GM12878 (cell line): Measurements from ENCODE around the gene GNG3. TPM values are rescaled to one million over a fixed set of nuclear protein-coding genes. Genes with fewer than 3 reads are reported as not detected.

Source experiments
- ATAC-seq: fragments of 200-7000 bp; cut with Tn5 transposase; 3 replicates; pipeline ENCODE4 v1.9.1; 2020; ENCODE audit warnings: mild to moderate bottlenecking, moderate library complexity
- BruUV-seq: library from RNA; stranded (reverse); fragments of 400-500 nt; replicated peaks from 2 replicates; lab custom pipeline; 2021; lab: Mats Ljungman, UMichigan
- CTCF ChIA-PET: fragments of 300-600 bp; sonication (Branson Sonifier 250); formaldehyde crosslinking; extraction: SDS; loops from one replicate; lab custom pipeline; 2021; ENCODE audit warnings: inconsistent platforms; lab: Yijun Ruan, JAX
- POLR2A ChIA-PET: fragments of 350-600 bp; formaldehyde crosslinking; extraction: SDS; loops from one replicate; lab custom pipeline; 2021; ENCODE audit warnings: inconsistent platforms; lab: Charles Lee
- RAD21 ChIA-PET: fragments of 300-600 bp; sonication (Branson Sonifier 250); formaldehyde crosslinking; loops from one replicate; lab custom pipeline; 2023; ENCODE audit warnings: antibody characterized with exemption; ENCODE audit not compliant: unreplicated experiment; lab: Charles Lee
- SMC1A ChIA-PET: fragments of 300-600 bp; sonication (Branson Sonifier 250); formaldehyde crosslinking; loops from one replicate; lab custom pipeline; 2023; ENCODE audit not compliant: unreplicated experiment, uncharacterized antibody; lab: Charles Lee
- DNase-seq: peaks from one replicate; pipeline ENCODE4 v3.0.0-alpha.2; 2011; ENCODE audit warnings: low read depth, low spot score
- FAIRE-seq: peaks from 3 replicates; lab custom pipeline; 2011; peaks lifted over from hg19 to GRCh38; lab: Jason Lieb, UNC
- H2AFZ ChIP-seq: 2 replicates; pipeline ENCODE4 v1.6.0; 2011; ENCODE audit warnings: low read depth, low read length, control low read depth; ENCODE audit not compliant: control insufficient read depth
- H3K27ac ChIP-seq: 2 replicates; pipeline ENCODE4 v1.5.1; 2011; ENCODE audit warnings: control low read depth; ENCODE audit not compliant: control insufficient read depth, insufficient read depth
- H3K27me3 ChIP-seq, 2 experiments: replicated peaks in 1 of 2; 2 replicates each; pipeline versions ENCODE4 v1.6.0 to v1.6.1; 2011; ENCODE audit warnings: low read length in 1 of 2; ENCODE audit not compliant: control insufficient read depth in 2 of 2, insufficient read depth in 2 of 2
- H3K36me3 ChIP-seq, 2 experiments: 2 replicates each; pipeline ENCODE4 v1.5.1; 2011; ENCODE audit warnings: low read length in 1 of 2; ENCODE audit not compliant: control insufficient read depth in 2 of 2, insufficient read depth in 2 of 2
- H3K4me1 ChIP-seq: 2 replicates; pipeline ENCODE4 v1.6.1; 2011; ENCODE audit warnings: mild to moderate bottlenecking, low read length, moderate library complexity, mixed read lengths; ENCODE audit not compliant: control insufficient read depth, insufficient read depth
- H3K4me2 ChIP-seq: 2 replicates; pipeline ENCODE4 v1.6.0; 2011; ENCODE audit warnings: control low read depth; ENCODE audit not compliant: control insufficient read depth, insufficient read depth
- H3K4me3 ChIP-seq: fragments of 200-600 bp; sonication (generic); 2 replicates; pipeline ENCODE4 v1.5.1; 2016
- H3K79me2 ChIP-seq: 2 replicates; pipeline ENCODE4 v1.6.0; 2011; ENCODE audit warnings: low read length; ENCODE audit not compliant: control insufficient read depth, insufficient read depth
- H3K9ac ChIP-seq: 2 replicates; pipeline ENCODE4 v1.8.0; 2011; ENCODE audit warnings: low read length, control low read depth, mixed read lengths; ENCODE audit not compliant: control insufficient read depth, insufficient read depth
- H3K9me3 ChIP-seq: replicated peaks from 3 replicates; pipeline ENCODE4 v1.5.1; 2011; ENCODE audit warnings: mild to moderate bottlenecking, low read length; ENCODE audit not compliant: control insufficient read depth, insufficient read depth
- H4K20me1 ChIP-seq: 2 replicates; pipeline ENCODE4 v1.6.0; 2011; ENCODE audit not compliant: control insufficient read depth, insufficient read depth
- ATF7 ChIP-seq: fragments of 450-650 bp; IDR thresholded peaks from 2 replicates; pipeline ENCODE4 v1.6.1; 2016; ENCODE audit warnings: low read depth, mild to moderate bottlenecking
- BMI1 ChIP-seq: fragments of 450-650 bp; IDR thresholded peaks from 2 replicates; pipeline ENCODE4 v1.6.1; 2016; ENCODE audit warnings: mild to moderate bottlenecking, moderate library complexity, borderline replicate concordance
- DPF2 ChIP-seq: fragments of 450-650 bp; IDR thresholded peaks from 2 replicates; pipeline ENCODE4 v1.6.1; 2017; ENCODE audit warnings: mild to moderate bottlenecking
- HCFC1 ChIP-seq: fragments of 150-350 bp; IDR thresholded peaks from 2 replicates; pipeline ENCODE4 v1.6.1; 2014; ENCODE audit warnings: low read length
- KAT2A ChIP-seq: conservative IDR thresholded peaks from 2 replicates; pipeline ENCODE4 v1.6.1; 2011; ENCODE audit warnings: low read depth, low read length; ENCODE audit not compliant: control insufficient read depth
- LARP7 ChIP-seq: fragments of 450-650 bp; IDR thresholded peaks from 2 replicates; pipeline ENCODE4 v1.6.1; 2017; ENCODE audit warnings: mild to moderate bottlenecking
- MEF2A ChIP-seq: IDR thresholded peaks from 2 replicates; pipeline ENCODE4 v1.6.1; 2011; ENCODE audit warnings: low read depth, mild to moderate bottlenecking, low read length, moderate library complexity; ENCODE audit not compliant: insufficient read depth
- MEF2B ChIP-seq: fragments of 450-650 bp; IDR thresholded peaks from 2 replicates; pipeline ENCODE4 v1.6.1; 2018; ENCODE audit warnings: mild to moderate bottlenecking, moderate library complexity; ENCODE audit not compliant: partially characterized antibody, poor library complexity, severe bottlenecking
- NFYB ChIP-seq: IDR thresholded peaks from 2 replicates; pipeline ENCODE4 v1.6.1; 2011; ENCODE audit warnings: low read depth, mild to moderate bottlenecking, low read length, improper control_type of control experiment, moderate library complexity; ENCODE audit not compliant: insufficient read depth
- NR2C2 ChIP-seq: IDR thresholded peaks from 2 replicates; pipeline ENCODE4 v1.6.1; 2011; ENCODE audit warnings: borderline replicate concordance, low read depth; ENCODE audit not compliant: control insufficient read depth, insufficient read length
- NR2F1 ChIP-seq: fragments of 450-650 bp; conservative IDR thresholded peaks from 2 replicates; pipeline ENCODE4 v1.6.1; 2017; ENCODE audit warnings: mild to moderate bottlenecking
- POLR2A ChIP-seq: IDR thresholded peaks from 2 replicates; pipeline ENCODE4 v1.6.1; 2011; ENCODE audit warnings: low read depth, mild to moderate bottlenecking, low read length
- RUNX3 ChIP-seq: IDR thresholded peaks from 2 replicates; pipeline ENCODE4 v1.6.1; 2012; ENCODE audit warnings: low read length, inconsistent platforms
- SMAD1 ChIP-seq: fragments of 450-650 bp; IDR thresholded peaks from 2 replicates; pipeline ENCODE4 v1.6.1; 2018; ENCODE audit warnings: mild to moderate bottlenecking, low read depth; ENCODE audit not compliant: partially characterized antibody
- STAT1 ChIP-seq: fragments of 450-650 bp; conservative IDR thresholded peaks from 2 replicates; pipeline ENCODE4 v1.6.1; 2014; ENCODE audit warnings: antibody characterized with exemption, mild to moderate bottlenecking
- SUPT20H ChIP-seq: IDR thresholded peaks from 2 replicates; pipeline ENCODE4 v1.6.1; 2011; ENCODE audit warnings: low read depth, mild to moderate bottlenecking, low read length, moderate library complexity, borderline replicate concordance; ENCODE audit not compliant: control insufficient read depth
- SUZ12 ChIP-seq: fragments of 200-600 bp; sonication (generic); IDR thresholded peaks from one replicate; pipeline ENCODE4 v1.6.1; 2018; ENCODE audit warnings: antibody characterized with exemption, mild to moderate bottlenecking; ENCODE audit not compliant: unreplicated experiment
- TARDBP ChIP-seq: IDR thresholded peaks from 2 replicates; pipeline ENCODE4 v1.6.1; 2016; ENCODE audit warnings: borderline replicate concordance
- TBL1XR1 ChIP-seq: IDR thresholded peaks from 2 replicates; pipeline ENCODE4 v1.6.1; 2012; ENCODE audit warnings: low read depth, low read length, improper control_type of control experiment
- USF1 ChIP-seq: IDR thresholded peaks from 2 replicates; pipeline ENCODE4 v1.6.1; 2011; ENCODE audit warnings: borderline replicate concordance, low read depth, mild to moderate bottlenecking, moderate library complexity, mixed read lengths, low read length; ENCODE audit not compliant: insufficient read depth; ENCODE audit errors: extremely low read length
- ZBTB11 ChIP-seq: fragments of 450-650 bp; formaldehyde crosslinking; IDR thresholded peaks from 2 replicates; pipeline ENCODE4 v1.5.0; 2022; ENCODE audit warnings: mild to moderate bottlenecking, missing genetic modification characterization
- WGBS: methylation state at CpG from one replicate; pipeline ENCODE4 v1.1.6; 2016; ENCODE audit warnings: low lambda C conversion rate; ENCODE audit not compliant: insufficient replicate concordance, insufficient coverage; ENCODE audit errors: missing lambda C conversion rate; 5-methylcytosine and 5-hydroxymethylcytosine counted together
- in situ Hi-C: fragments of 300-500 bp; cut with MboI; formaldehyde crosslinking; loops from 9 replicates; pipeline ENCODE4 v1.14.3; 2018; ENCODE audit warnings: mixed read lengths
- intact Hi-C: fragments of 100-400 bp; cut with micrococcal nuclease; formaldehyde crosslinking; loops from one replicate; pipeline ENCODE4 v1.14.2; 2022; ENCODE audit not compliant: unreplicated experiment
- polyA plus RNA-seq, 11 experiments: library from polyadenylated mRNA; depleted of rRNA in 4 of 11; unstranded in 6 of 11; stranded (reverse) in 5 of 11; fragments of >200 nt; fragmentation: Nextera tagmentation in 4 of 11; fragmentation: Illumina TruSeq in 1 of 11; extraction: Ambion mirVana in 4 of 11; extraction: Trizol in 1 of 11; gene quantifications; 1 replicate in 1 of 11; 2 replicates in 10 of 11; pipeline versions ENCODE4 v1.2.1 to v1.2.3, GENCODE V29; 2011 to 2016; ENCODE audit warnings: inconsistent platforms in 2 of 11, missing spikeins in 2 of 11, low read depth in 1 of 11
- total RNA-seq, 4 experiments: library from RNA; depleted of rRNA in 3 of 4; stranded (reverse); fragments of >200 nt in 3 of 4; fragmentation: Illumina TruSeq in 1 of 4; extraction: Trizol in 1 of 4; gene quantifications; 2 replicates each; pipeline versions ENCODE4 v1.2.1 to v1.2.3, GENCODE V29; 2013 to 2021

The GNG3 gene
- total and polyA plus RNA-seq, 10 of the 15 experiments (the other 5 are each of a cell fraction or from before 2014, with no cell fraction given): 0.27 to 0.83 (median 0.57) TPM; not detected in 5

GRCh38 chr11:62665075-62665598 lies 42.3 kb upstream of the GNG3 start, which contains the start of the genes C11orf98 and CSKMT:
C11orf98 (minus strand) TSS chr11:62665210; CDS start chr11:62665169, 41 bp downstream.
CSKMT (plus strand) TSS chr11:62665312; CDS start chr11:62665880, 568 bp downstream.
- BruUV-seq: TSS peak; percentile 95
- FAIRE-seq (peak; percentile 88), ATAC-seq (peak; percentile 91), DNase-seq (no peak)
- POLR2A ChIA-PET: interaction anchor here (0.6 to 16.2 kb wide), 37 partner anchors 12 to 542 kb away, joined by 3 to 295 read pairs (median 5); partner anchors contain the start of genes B3GAT3, EEF1G, GANAB and HNRNPUL2
- SMC1A ChIA-PET: interaction anchor here (0.6 to 3.4 kb wide), 25 partner anchors 7 to 196 kb away, joined by 3 to 41 read pairs (median 4); partner anchors contain the start of genes B3GAT3, GANAB, HNRNPUL2 and INTS5
- 1% methylated on average over 45 of the region's 47 CpGs for WGBS
- in situ Hi-C loops: no loop called here
- RAD21 ChIA-PET: interaction anchor here (0.6 to 2.7 kb wide), 34 partner anchors 9 to 240 kb away, joined by 3 to 26 read pairs (median 4); partner anchors contain the start of genes B3GAT3, EEF1G, GANAB and HNRNPUL2
- peaks cover 52% of the 10 kb centered on the region for H3K79me2 ChIP-seq
- H3K9ac ChIP-seq: peak within 1 kb of the TSS; percentile 96
- H3K4me3 ChIP-seq: peak within 1 kb of the TSS; percentile 95
- intact Hi-C loops: no loop called here
- H4K20me1 ChIP-seq: no peaks in the 10 kb centered on the region
- H3K27ac ChIP-seq: peak within 1 kb of the TSS; percentile 95
- CTCF ChIA-PET: interaction anchor here (0.6 to 2.1 kb wide), 20 partner anchors 9 to 773 kb away, joined by 3 to 11 read pairs (median 4); partner anchors contain the start of genes B3GAT3, GANAB, HNRNPUL2 and INTS5
- peaks cover 5 to 12% of the 10 kb centered on the region in 2 experiments for H3K36me3 ChIP-seq
- peak within 1 kb of the TSS; percentile 95 for H3K4me2 ChIP-seq
- no peaks in the 10 kb centered on the region for H3K27me3 ChIP-seq
- peak within 1 kb of the TSS; percentile 91 for H2AFZ ChIP-seq
- H3K4me1 ChIP-seq: peaks cover 13% of the 10 kb centered on the region
- no peaks in the 10 kb centered on the region for H3K9me3 ChIP-seq
- peak; percentile 74; the same call in 1 of the 2 replicates for TF ChIP-seq NR2F1
- peak; percentile 30; the same call in 1 of the 2 replicates for TF ChIP-seq HCFC1
- no peak for TF ChIP-seq NR2C2
- no peak; the same call in none of the 2 replicates for TF ChIP-seq LARP7
- 0 out of 2 replicates have a peak, but pooled peaks have one; percentile 34 for TF ChIP-seq TARDBP
- no peak for TF ChIP-seq KAT2A
- peak; percentile 90 for TF ChIP-seq SMAD1
- 0 out of 2 replicates have a peak, but pooled peaks have one; percentile 42 for TF ChIP-seq TBL1XR1
- peak; percentile 41; the same call in 1 of the 2 replicates for TF ChIP-seq ZBTB11 (CRISPR knock-in tag)
- peak; percentile 86 for TF ChIP-seq RUNX3
- TF ChIP-seq NFYB: peak; percentile 91
- no peak for TF ChIP-seq SUPT20H
- TF ChIP-seq STAT1: no peak; the same call in 1 of the 2 replicates
- no peak for TF ChIP-seq SUZ12
- no peak for TF ChIP-seq DPF2
- TF ChIP-seq MEF2A: peak; percentile 63; the same call in 1 of the 2 replicates
- TF ChIP-seq POLR2A: peak; percentile 96
- TF ChIP-seq USF1: no peak
- TF ChIP-seq ATF7: peak; percentile 47; the same call in 1 of the 2 replicates
- peak; percentile 63; the same call in 1 of the 2 replicates for TF ChIP-seq BMI1
- peak; percentile 26 for TF ChIP-seq MEF2B
